Retinal pigment epithelial cell (primary cell): ENCODE measurements around the gene ST6GALNAC1.
"Not testable (repeated sequence)": the region's sequence is repeated elsewhere in the genome, so short reads cannot be mapped to it uniquely, and the experiment has no call there.

Source experiments
- DNase-seq: peaks from one replicate; pipeline ENCODE4 v3.0.0-alpha.2; 2010; ENCODE audit warnings: low read depth
- H3K4me3 ChIP-seq: 2 replicates; pipeline ENCODE4 v1.5.1; 2011; ENCODE audit warnings: mild to moderate bottlenecking, low read length, control low read depth, moderate library complexity
- CTCF ChIP-seq: conservative IDR thresholded peaks from 2 replicates; pipeline ENCODE4 v1.5.1; 2011; ENCODE audit warnings: low read depth, low read length, control low read depth, inconsistent platforms

The ST6GALNAC1 gene

GRCh38 chr17:76612465-76612864, 31.1 kb downstream of the ST6GALNAC1 start:
- TF ChIP-seq CTCF: no peak
- no peak for DNase-seq
- no peak overlapping the region for H3K4me3 ChIP-seq

- no peak for DNase-seq
- TF ChIP-seq CTCF: no peak
- H3K4me3 ChIP-seq: no peak overlapping the region
These were observed 31.8 kb downstream of the ST6GALNAC1 start for GRCh38 chr17:76611758-76612157.

- not testable (repeated sequence) for DNase-seq
These were observed 32.3 kb downstream of the ST6GALNAC1 start for GRCh38 chr17:76611080-76611749.

GRCh38 chr17:76606685-76607084, 36.9 kb downstream of the ST6GALNAC1 start:
- not testable (repeated sequence) for H3K4me3 ChIP-seq, DNase-seq

More at GRCh38 chr17:76611080-76611749, 32.3 kb downstream of the ST6GALNAC1 start:
- H3K4me3 ChIP-seq: not testable (repeated sequence)

GRCh38 chr17:76601065-76601464, 42.5 kb downstream of the ST6GALNAC1 start:
- no peak overlapping the region for H3K4me3 ChIP-seq
- TF ChIP-seq CTCF: no peak
- DNase-seq: no peak

- DNase-seq: no peak
- no peak for TF ChIP-seq CTCF
- no peak overlapping the region for H3K4me3 ChIP-seq
These were observed 43.7 kb downstream of the ST6GALNAC1 start for GRCh38 chr17:76599694-76600460.

GRCh38 chr17:76598004-76598439, 45.5 kb downstream of the ST6GALNAC1 start:
- no peak for DNase-seq
- no peak overlapping the region for H3K4me3 ChIP-seq
- TF ChIP-seq CTCF: no peak
